Measurements from ENCODE around the gene VPS37C.

The VPS37C gene

GRCh38 chr11:61152816-61153592 is 8.2 kb downstream of the VPS37C start:
- DNase-seq = peak; percentile 87

- no peak for DNase-seq
Observed at GRCh38 chr11:61151545-61152252, 9.5 kb downstream of the VPS37C start.

GRCh38 chr11:61150706-61151544 is 10.3 kb downstream of the VPS37C start:
- no peak for DNase-seq

GRCh38 chr11:61149624-61150615 is 11.3 kb downstream of the VPS37C start:
- peak; percentile 46 for DNase-seq

- no peak for DNase-seq
Observed at GRCh38 chr11:61147791-61148620, 13.2 kb downstream of the VPS37C start.

- no peak for DNase-seq
Observed at GRCh38 chr11:61147271-61147670, 14.0 kb downstream of the VPS37C start.

- DNase-seq = no peak
Observed at GRCh38 chr11:61146416-61146815, 14.8 kb downstream of the VPS37C start.

GRCh38 chr11:61145228-61146005 is 15.8 kb downstream of the VPS37C start:
- DNase-seq = no peak

- DNase-seq = no peak
Observed at GRCh38 chr11:61144511-61145179, 16.6 kb downstream of the VPS37C start.

- DNase-seq = peak; percentile 10
Observed at GRCh38 chr11:61142424-61142823, 18.8 kb downstream of the VPS37C start.

- no peak for DNase-seq
Observed at GRCh38 chr11:61141601-61142028, 19.6 kb downstream of the VPS37C start.

- DNase-seq = no peak
Observed at GRCh38 chr11:61140416-61140815, 20.8 kb downstream of the VPS37C start.

GRCh38 chr11:61139387-61139786 is 21.8 kb downstream of the VPS37C start:
- no peak for DNase-seq

GRCh38 chr11:61138935-61139334 is 22.3 kb downstream of the VPS37C start:
- DNase-seq = peak; percentile 95

- DNase-seq = no peak
Observed at GRCh38 chr11:61134801-61135257, 26.4 kb downstream of the VPS37C start.

GRCh38 chr11:61133956-61134662 is 27.1 kb downstream of the VPS37C start:
- no peak for DNase-seq

GRCh38 chr11:61133145-61133544 is 28.1 kb downstream of the VPS37C start:
- DNase-seq = no peak

- DNase-seq = no peak
Observed at GRCh38 chr11:61132646-61133045, 28.6 kb downstream of the VPS37C start.
